GM19099 (cell line): Measurements from ENCODE around the gene SORCS2.

Source experiments
- POLR2A ChIP-seq: IDR thresholded peaks from 3 replicates; pipeline ENCODE4 v1.6.1; 2011; ENCODE audit warnings: low read depth; ENCODE audit not compliant: insufficient read length; ENCODE audit errors: extremely low read depth

Gene SORCS2

GRCh38 chr4:7546809-7547367, 354.6 kb downstream of the SORCS2 start:
- TF ChIP-seq POLR2A = no peak

GRCh38 chr4:7547368-7548040, 355.2 kb downstream of the SORCS2 start:
- TF ChIP-seq POLR2A = no peak

DNA sequence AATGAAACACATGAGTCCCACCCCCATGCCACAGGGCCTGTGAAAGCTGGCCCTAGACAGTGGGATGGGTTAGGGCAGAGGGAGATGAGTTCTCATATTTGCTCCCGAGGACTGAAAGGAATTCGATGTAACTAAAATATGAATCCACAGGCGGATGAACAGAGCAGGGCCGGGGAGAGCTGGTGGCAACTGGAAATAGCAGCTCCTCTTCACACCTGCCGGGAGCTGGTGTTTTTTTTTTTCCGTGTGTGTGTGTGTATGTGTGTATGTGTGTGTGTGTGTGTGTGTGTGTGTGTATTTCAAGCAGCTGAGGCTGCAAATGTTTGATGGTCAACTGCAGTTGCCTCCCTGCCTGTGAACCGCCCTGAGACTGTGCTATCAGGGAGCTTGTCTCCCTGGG, 357.5 kb downstream of the SORCS2 start:
- no peak for TF ChIP-seq POLR2A

GRCh38 chr4:7552466-7552865, 360.1 kb downstream of the SORCS2 start:
- no peak for TF ChIP-seq POLR2A

DNA sequence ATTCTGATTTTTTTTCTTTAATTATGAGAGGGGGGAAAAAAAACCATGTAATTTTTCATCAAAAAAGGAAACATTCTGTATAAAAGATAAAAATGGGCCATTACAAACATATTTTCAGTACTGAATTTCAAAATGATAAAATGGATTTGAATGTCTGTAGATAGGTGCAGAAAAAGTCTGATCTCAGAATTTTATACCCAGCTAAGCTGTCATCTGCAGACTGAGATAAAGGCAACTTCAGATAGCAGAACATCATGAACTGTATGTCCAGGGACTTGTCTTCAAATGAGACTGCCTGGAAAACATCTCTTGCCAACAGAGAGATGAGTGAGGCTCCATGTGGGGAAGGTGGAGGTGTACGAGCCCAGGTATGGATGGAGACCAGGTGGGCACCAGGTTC, 360.9 kb downstream of the SORCS2 start:
- no peak for TF ChIP-seq POLR2A

GRCh38 chr4:7554905-7555304, 362.6 kb downstream of the SORCS2 start:
- TF ChIP-seq POLR2A = no peak

GRCh38 chr4:7556558-7556957, 364.2 kb downstream of the SORCS2 start:
- no peak for TF ChIP-seq POLR2A

DNA sequence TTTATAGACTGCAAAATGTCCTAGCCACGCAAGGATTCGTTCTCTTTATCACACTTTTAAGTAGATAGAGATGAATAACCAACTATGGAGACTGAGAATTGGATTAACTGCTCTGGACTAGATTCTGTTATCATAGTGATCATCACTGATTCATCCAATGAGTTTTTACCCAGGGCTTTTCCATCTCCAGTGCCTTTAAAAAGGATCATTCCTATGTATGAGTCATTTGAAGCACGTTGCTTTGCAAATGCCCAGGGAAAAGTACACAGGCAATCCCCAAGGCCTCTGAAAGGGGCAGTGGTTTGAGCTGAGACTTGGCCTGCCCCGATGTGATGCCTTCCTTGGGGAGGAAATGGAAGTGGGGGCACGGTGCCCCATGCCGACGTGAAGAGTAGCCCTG, 365.1 kb downstream of the SORCS2 start:
- no peak for TF ChIP-seq POLR2A

- no peak for TF ChIP-seq POLR2A
Measured at GRCh38 chr4:7558436-7558835, 366.1 kb downstream of the SORCS2 start.

- no peak for TF ChIP-seq POLR2A
Measured at GRCh38 chr4:7559316-7559715, 367.0 kb downstream of the SORCS2 start.

DNA sequence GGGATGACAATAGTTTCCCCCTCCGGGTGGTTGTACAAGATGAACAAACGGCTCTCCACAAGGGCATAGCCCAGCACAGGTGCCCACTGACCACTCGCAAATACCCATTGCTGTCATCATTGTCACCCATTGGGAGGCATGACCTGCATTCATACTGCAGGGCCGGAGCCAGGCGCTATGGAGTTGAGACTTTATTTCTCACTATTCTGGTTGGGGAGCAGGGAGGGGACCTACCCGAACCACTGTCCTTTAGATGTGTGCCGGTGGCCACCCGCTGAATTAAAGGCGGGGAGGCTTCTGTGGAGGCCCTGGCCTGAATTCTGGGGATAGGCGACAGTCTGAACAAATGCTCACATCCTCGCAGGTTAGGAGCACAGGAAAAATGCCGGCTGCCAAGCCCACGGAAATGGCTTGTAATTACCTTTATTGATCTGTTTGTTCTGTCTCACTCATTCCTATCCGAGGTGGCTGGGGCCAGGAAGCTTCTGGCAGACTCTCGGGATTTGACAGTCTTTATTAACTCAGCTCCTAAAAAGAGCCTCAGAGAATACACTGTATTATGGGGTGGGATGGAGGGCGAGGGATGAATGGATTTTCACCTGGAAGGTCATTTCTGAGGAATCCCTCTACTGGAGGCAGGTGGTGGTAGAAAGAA, 367.5 kb downstream of the SORCS2 start:
- no peak for TF ChIP-seq POLR2A

DNA sequence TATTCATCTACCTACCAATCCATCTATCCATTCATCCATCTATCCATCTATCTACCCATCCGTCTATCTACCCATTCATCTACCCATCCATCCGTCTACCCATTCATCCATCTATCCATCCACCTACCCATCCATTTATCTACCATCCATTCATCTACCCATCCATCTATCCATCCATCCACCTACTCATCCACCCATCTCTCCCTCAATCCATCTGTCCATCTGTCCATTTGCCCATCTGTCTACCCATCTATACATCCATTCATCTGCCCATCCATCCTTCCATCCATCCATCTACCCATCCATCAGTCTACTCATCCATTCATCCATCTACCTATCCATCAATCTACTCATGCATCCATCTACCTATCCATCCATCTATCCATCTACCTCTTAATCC, 369.2 kb downstream of the SORCS2 start:
- no peak for TF ChIP-seq POLR2A

DNA sequence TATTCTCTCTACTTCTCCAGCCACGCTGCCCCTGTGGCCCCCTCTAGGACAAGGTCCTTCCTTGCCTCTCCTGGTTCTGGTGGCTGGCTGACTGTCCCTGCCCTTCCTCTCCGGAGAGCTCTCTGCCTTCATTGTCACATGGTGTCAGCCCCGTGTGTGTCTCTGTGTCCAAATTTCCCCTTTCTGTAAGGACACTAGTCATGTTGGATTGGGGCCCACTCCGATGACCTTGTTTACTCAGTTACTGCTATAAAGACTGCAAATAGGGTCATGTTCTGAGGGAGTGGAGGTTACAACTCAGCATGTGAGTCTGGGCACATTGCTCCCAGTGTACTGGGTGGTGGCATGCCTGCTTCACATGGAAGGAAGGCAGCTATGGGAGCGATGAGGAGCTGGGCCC, 371.9 kb downstream of the SORCS2 start:
- TF ChIP-seq POLR2A = no peak

GRCh38 chr4:7565483-7565882, 373.1 kb downstream of the SORCS2 start:
- no peak for TF ChIP-seq POLR2A

DNA sequence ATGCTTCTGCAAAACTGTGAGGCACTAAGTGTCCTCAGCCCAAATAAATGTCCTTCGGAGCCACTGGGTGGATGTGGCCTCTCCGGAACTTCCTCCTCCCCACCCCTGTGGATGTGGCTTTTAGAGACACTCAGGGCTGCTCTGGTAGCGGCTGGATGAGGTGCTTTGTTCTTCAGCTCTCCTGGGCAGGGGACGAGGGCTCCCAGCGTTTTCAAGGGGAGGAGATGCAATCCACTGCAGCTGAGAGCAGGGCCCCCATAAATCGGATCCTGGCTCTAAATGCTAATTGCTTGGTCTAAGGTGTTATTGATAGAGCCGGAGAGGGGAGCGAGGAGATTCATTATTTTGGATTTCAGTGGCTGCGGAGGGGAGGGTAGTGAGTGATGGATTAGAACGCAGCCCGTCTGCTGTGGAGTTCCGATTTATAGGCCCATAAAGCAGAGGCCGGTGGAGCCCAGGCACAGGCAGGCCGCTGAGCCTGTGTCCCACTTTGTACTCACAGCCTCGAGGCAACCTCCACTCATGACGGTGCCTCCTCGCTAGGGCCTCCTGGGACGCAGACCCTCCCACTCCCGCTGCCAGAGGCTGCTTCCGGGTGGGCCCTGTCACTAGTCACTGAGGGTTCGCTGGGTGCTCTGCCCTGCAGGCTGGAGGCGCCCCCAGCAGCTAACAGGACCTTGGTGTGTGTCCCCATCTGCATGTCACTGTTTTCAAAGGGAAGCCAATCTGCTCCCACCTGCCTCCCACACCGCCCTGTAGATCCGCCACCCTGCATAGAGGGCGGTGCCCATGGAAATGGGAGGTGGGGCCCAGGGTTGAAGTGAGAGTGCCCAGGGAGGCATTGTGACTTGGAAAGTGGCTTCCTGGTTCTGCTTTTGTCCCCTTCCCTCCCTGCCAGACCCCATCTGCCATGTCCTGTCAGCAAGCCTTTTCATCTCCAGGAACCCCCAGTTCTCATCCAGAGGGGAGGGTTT, 377.8 kb downstream of the SORCS2 start:
- no peak for TF ChIP-seq POLR2A

DNA sequence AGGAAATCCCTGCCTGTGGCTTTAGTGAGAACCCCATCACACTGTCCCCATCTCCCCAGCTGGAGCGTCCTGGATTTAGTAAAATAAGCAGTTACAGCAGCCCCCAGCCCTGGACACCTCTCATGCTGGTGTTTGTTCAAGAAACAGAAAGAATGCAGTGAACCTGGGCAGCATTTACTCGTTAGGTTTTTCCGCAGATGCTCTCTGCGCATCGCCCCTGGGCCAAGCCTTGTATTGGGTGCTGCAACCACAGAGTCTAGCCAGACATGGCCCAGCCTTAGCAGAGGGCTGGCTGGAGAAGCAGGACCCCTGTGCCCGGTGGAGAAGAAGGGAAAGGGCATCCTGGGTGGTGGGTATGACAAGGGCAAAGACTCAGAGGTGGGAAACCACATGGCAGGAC, 378.7 kb downstream of the SORCS2 start:
- TF ChIP-seq POLR2A = no peak

DNA sequence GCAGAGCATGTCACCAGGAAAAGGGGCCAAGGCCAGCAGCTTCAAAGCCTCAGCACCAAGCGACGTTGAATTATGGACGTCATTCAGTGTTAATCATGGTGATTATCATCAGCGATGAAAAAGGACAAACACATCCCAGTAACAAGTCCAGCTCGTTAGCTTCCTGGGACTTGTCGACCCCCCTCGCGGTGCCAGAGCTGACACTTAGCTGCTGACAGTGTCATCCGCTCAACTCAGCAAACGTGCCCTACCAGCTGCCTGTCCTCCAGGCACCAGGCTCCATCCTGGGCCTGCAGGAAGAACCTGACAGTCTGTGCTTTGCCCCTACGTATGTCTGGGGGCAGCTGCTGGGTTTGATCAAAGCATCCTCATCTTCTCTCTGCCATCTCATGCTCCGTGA, 379.4 kb downstream of the SORCS2 start:
- TF ChIP-seq POLR2A = no peak
